Measurements from ENCODE around the gene PSIP1.
A peak's percentile ranks its signal among the peaks of the same experiment; 100 is the strongest.
"Not testable (repeated sequence)": the region's sequence is repeated elsewhere in the genome, so short reads cannot be mapped to it uniquely, and the experiment has no call there.

The PSIP1 gene

DNA sequence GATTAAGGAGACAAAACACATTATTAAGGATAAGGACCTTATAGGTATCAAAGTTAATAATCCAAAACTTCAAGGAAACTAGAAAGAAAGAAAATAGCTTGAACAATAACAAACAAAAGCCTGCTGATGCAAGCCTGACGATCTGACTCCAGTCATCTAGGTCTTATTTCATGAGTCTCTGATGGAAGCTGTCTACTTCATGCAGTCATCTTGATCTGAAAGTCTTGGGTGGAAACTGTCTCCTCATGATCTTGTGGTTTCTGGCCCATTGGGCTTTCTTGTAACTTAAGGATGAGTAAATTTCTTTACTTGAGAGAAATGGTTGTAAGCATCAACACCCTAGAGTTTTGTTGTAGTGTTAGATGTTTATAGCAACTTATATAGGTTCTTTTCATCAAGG, 20.6 kb upstream of the PSIP1 start:
- Histone ChIP-seq H2BK120ac (ENCODE audit: low read depth, low read length) (no peak overlapping the region), H3K4me2 (ENCODE audit: insufficient read depth, low read length, poor library complexity, severe bottlenecking) (no peak overlapping the region), H3K4me3 (ENCODE audit: low read length in 2 of 2) (no peak overlapping the region), H3K9ac (ENCODE audit: low read depth, low read length, poor library complexity) (no peak overlapping the region), H3K79me1 (ENCODE audit: low read depth, low read length) (no peaks in the 10 kb centered on the region), H3K36me3 (replicated peaks in 1 of 2; ENCODE audit: control insufficient read depth in 2 of 2, insufficient read depth in 2 of 2, low read length in 2 of 2) (no peaks in the 10 kb centered on the region), H3K9me3 (replicated peaks in 1 of 2; ENCODE audit: control insufficient read depth in 2 of 2, insufficient read depth in 1 of 2, low read depth in 1 of 2, low read length in 2 of 2) (no peaks in the 10 kb centered on the region), H2AFZ (ENCODE audit: low read length) (no peak overlapping the region), H4K91ac (ENCODE audit: low read depth, low read length, poor library complexity) (no peak overlapping the region), H3K4me1 (ENCODE audit: control insufficient read depth in 2 of 2, insufficient read depth in 1 of 2, low read depth in 1 of 2, low read length in 2 of 2) (no peaks in the 10 kb centered on the region), H3K27me3 (ENCODE audit: control insufficient read depth in 3 of 3, insufficient read depth in 3 of 3, low read depth in 1 of 3, low read length in 3 of 3) (no peaks in the 10 kb centered on the region), H3K18ac (ENCODE audit: low read length) (no peak overlapping the region), H3K4ac (ENCODE audit: low read length) (no peak overlapping the region), H2BK5ac (ENCODE audit: low read length) (no peak overlapping the region), H2BK15ac (ENCODE audit: low read length) (no peak overlapping the region), H3K27ac (replicated peaks; ENCODE audit: low read length) (no peak overlapping the region), H2AK5ac (ENCODE audit: low read depth, low read length) (no peak overlapping the region), H4K8ac (ENCODE audit: low read depth, low read length) (no peak overlapping the region), H3K23ac (ENCODE audit: low read depth, low read length, poor library complexity) (no peak overlapping the region), H2BK12ac (ENCODE audit: low read length) (no peak overlapping the region), H3K14ac (ENCODE audit: low read length) (no peak overlapping the region)
- no CpG with 5 or more reads among the region's 1 CpG for WGBS, 2 donors (ENCODE audit: extremely low coverage in 2 of 2, insufficient read length in 2 of 2, insufficient replicate concordance in 1 of 2)
- DNase-seq (ENCODE audit: low spot score) = no peak

DNA sequence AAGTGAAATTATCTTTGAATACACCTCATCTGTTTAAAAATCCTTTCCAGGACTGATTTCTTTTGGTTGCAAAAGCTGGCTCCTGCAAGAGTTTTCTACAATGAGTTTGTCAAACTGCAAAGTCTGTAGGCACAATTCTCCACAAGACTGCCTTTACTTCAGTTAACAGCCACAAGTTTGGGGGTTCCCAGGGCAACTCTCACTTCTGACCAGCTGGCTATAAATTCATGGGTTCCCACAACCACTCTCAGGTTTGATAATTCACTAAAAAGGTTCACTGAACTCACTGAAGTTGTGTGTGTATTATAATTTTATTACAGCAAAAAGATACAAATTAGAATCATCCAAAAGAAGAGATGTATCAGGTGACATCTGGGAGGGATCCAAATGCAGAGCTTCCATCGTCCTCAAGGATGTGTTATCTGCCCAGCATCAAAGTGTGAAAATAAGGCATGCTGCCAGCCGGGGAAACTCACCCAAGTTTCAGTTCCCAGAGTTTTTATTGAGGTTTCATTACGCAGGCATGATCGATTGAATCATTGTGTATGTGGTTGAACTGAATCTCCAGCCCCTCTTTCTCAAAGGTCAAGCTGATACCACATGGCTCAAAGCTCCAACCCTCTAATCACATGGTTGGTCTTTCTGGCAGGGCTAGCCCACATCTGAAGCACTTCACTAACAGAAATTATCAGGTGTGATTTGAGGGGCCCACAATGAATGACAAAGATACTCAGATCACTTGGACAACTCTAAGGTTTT, 19.0 kb upstream of the PSIP1 start:
- Histone ChIP-seq H2BK12ac (ENCODE audit: low read length) (no peak overlapping the region), H3K14ac (ENCODE audit: low read length) (no peak overlapping the region), H3K9ac (ENCODE audit: low read depth, low read length, poor library complexity) (no peak overlapping the region), H3K23ac (ENCODE audit: low read depth, low read length, poor library complexity) (no peak overlapping the region), H2BK5ac (ENCODE audit: low read length) (no peak overlapping the region), H2AFZ (ENCODE audit: low read length) (no peak overlapping the region), H3K18ac (ENCODE audit: low read length) (no peak overlapping the region), H3K27ac (replicated peaks; ENCODE audit: low read length) (no peak overlapping the region), H3K4me3 (ENCODE audit: low read length in 2 of 2) (no peak overlapping the region), H3K9me3 (replicated peaks in 1 of 2; ENCODE audit: control insufficient read depth in 2 of 2, insufficient read depth in 1 of 2, low read depth in 1 of 2, low read length in 2 of 2) (no peaks in the 10 kb centered on the region), H3K27me3 (ENCODE audit: control insufficient read depth in 3 of 3, insufficient read depth in 3 of 3, low read depth in 1 of 3, low read length in 3 of 3) (no peaks in the 10 kb centered on the region), H2AK5ac (ENCODE audit: low read depth, low read length) (no peak overlapping the region), H3K4me2 (ENCODE audit: insufficient read depth, low read length, poor library complexity, severe bottlenecking) (no peak overlapping the region), H4K8ac (ENCODE audit: low read depth, low read length) (no peak overlapping the region), H3K4ac (ENCODE audit: low read length) (no peak overlapping the region), H3K79me1 (ENCODE audit: low read depth, low read length) (no peaks in the 10 kb centered on the region), H3K36me3 (replicated peaks in 1 of 2; ENCODE audit: control insufficient read depth in 2 of 2, insufficient read depth in 2 of 2, low read length in 2 of 2) (no peaks in the 10 kb centered on the region), H2BK120ac (ENCODE audit: low read depth, low read length) (no peak overlapping the region), H4K91ac (ENCODE audit: low read depth, low read length, poor library complexity) (no peak overlapping the region), H3K4me1 (ENCODE audit: control insufficient read depth in 2 of 2, insufficient read depth in 1 of 2, low read depth in 1 of 2, low read length in 2 of 2) (no peaks in the 10 kb centered on the region), H2BK15ac (ENCODE audit: low read length) (no peak overlapping the region)
- DNase-seq (ENCODE audit: low spot score) = no peak
- WGBS, 2 donors (ENCODE audit: extremely low coverage in 2 of 2, insufficient read length in 2 of 2, insufficient replicate concordance in 1 of 2) = no CpG with 5 or more reads among the region's 4 CpGs

DNA sequence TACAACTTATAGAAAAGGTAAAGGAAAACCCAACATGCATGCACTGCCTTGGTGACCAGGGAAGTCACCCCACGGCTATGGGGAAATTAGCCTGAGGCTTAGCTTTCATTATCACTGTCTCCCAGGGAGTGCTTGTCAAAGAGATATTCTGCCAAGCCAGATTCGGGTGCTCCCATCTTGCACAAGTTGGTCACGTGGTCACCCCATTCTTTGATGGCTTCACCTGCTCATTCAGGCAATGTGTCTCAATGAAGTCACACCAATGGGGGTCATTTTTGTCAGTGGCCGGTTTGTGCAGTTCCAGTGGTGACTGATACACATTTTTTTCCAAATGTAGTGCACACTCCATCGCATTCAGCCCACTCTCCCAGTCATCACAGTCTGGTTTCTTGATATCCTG, 16.3 kb upstream of the PSIP1 start:
- not testable (repeated sequence) for H3K27ac ChIP-seq (replicated peaks; ENCODE audit: low read length); H2BK12ac ChIP-seq (ENCODE audit: low read length); H3K9ac ChIP-seq (ENCODE audit: low read depth, low read length, poor library complexity); H2AK5ac ChIP-seq (ENCODE audit: low read depth, low read length); H3K23ac ChIP-seq (ENCODE audit: low read depth, low read length, poor library complexity); H3K18ac ChIP-seq (ENCODE audit: low read length); H3K4ac ChIP-seq (ENCODE audit: low read length); H2BK120ac ChIP-seq (ENCODE audit: low read depth, low read length); H3K9me3 ChIP-seq (replicated peaks in 1 of 2; ENCODE audit: control insufficient read depth in 2 of 2, insufficient read depth in 1 of 2, low read depth in 1 of 2, low read length in 2 of 2); H3K4me1 ChIP-seq (ENCODE audit: control insufficient read depth in 2 of 2, insufficient read depth in 1 of 2, low read depth in 1 of 2, low read length in 2 of 2); H2BK5ac ChIP-seq (ENCODE audit: low read length); H3K4me2 ChIP-seq (ENCODE audit: insufficient read depth, low read length, poor library complexity, severe bottlenecking); H3K27me3 ChIP-seq (ENCODE audit: control insufficient read depth in 3 of 3, insufficient read depth in 3 of 3, low read depth in 1 of 3, low read length in 3 of 3); H3K4me3 ChIP-seq (ENCODE audit: low read length in 2 of 2); H3K14ac ChIP-seq (ENCODE audit: low read length); DNase-seq (ENCODE audit: low spot score); H3K36me3 ChIP-seq (replicated peaks in 1 of 2; ENCODE audit: control insufficient read depth in 2 of 2, insufficient read depth in 2 of 2, low read length in 2 of 2); H4K91ac ChIP-seq (ENCODE audit: low read depth, low read length, poor library complexity); H2AFZ ChIP-seq (ENCODE audit: low read length); H3K79me1 ChIP-seq (ENCODE audit: low read depth, low read length); H2BK15ac ChIP-seq (ENCODE audit: low read length)
- H4K8ac ChIP-seq (ENCODE audit: low read depth, low read length) = peak overlapping the region; percentile 96
- WGBS, 2 donors (ENCODE audit: extremely low coverage in 2 of 2, insufficient read length in 2 of 2, insufficient replicate concordance in 1 of 2) = no CpG with 5 or more reads among the region's 5 CpGs

DNA sequence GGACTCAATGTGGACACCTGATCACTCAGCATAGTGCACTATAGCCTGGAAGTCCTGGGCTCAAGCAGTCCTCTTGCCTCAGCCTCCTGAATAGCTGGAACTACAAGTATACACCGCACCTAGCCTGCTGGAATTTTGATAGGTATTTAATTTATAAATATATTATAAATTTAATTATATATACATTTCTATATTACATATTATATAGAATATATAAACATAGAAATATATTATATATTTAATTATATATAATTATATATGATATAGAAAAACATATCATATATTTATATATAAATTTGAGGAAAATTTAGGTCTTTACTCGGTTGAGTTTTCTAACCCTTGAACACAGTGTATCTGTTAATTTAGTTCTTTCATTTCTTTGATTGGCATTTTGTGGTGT, 15.2 kb upstream of the PSIP1 start:
- Histone ChIP-seq H3K9me3 (replicated peaks in 1 of 2; ENCODE audit: control insufficient read depth in 2 of 2, insufficient read depth in 1 of 2, low read depth in 1 of 2, low read length in 2 of 2) (no peaks in the 10 kb centered on the region), H2BK15ac (ENCODE audit: low read length) (no peak overlapping the region), H3K36me3 (replicated peaks in 1 of 2; ENCODE audit: control insufficient read depth in 2 of 2, insufficient read depth in 2 of 2, low read length in 2 of 2) (no peaks in the 10 kb centered on the region), H3K27me3 (ENCODE audit: control insufficient read depth in 3 of 3, insufficient read depth in 3 of 3, low read depth in 1 of 3, low read length in 3 of 3) (no peaks in the 10 kb centered on the region), H3K14ac (ENCODE audit: low read length) (no peak overlapping the region), H3K4ac (ENCODE audit: low read length) (no peak overlapping the region), H3K4me2 (ENCODE audit: insufficient read depth, low read length, poor library complexity, severe bottlenecking) (no peak overlapping the region), H2AK5ac (ENCODE audit: low read depth, low read length) (no peak overlapping the region), H4K8ac (ENCODE audit: low read depth, low read length) (no peak overlapping the region), H3K27ac (replicated peaks; ENCODE audit: low read length) (no peak overlapping the region), H3K4me3 (ENCODE audit: low read length in 2 of 2) (no peak overlapping the region), H2BK5ac (ENCODE audit: low read length) (no peak overlapping the region), H3K9ac (ENCODE audit: low read depth, low read length, poor library complexity) (no peak overlapping the region), H3K4me1 (ENCODE audit: control insufficient read depth in 2 of 2, insufficient read depth in 1 of 2, low read depth in 1 of 2, low read length in 2 of 2) (no peaks in the 10 kb centered on the region), H3K18ac (ENCODE audit: low read length) (no peak overlapping the region), H2BK120ac (ENCODE audit: low read depth, low read length) (no peak overlapping the region), H2BK12ac (ENCODE audit: low read length) (no peak overlapping the region), H2AFZ (ENCODE audit: low read length) (no peak overlapping the region), H4K91ac (ENCODE audit: low read depth, low read length, poor library complexity) (no peak overlapping the region), H3K79me1 (ENCODE audit: low read depth, low read length) (no peaks in the 10 kb centered on the region), H3K23ac (ENCODE audit: low read depth, low read length, poor library complexity) (no peak overlapping the region)
- no peak for DNase-seq (ENCODE audit: low spot score)
- no CpG with 5 or more reads among the region's 2 CpGs for WGBS, 2 donors (ENCODE audit: extremely low coverage in 2 of 2, insufficient read length in 2 of 2, insufficient replicate concordance in 1 of 2)
